ENCODE data around the gene TNKS1BP1.

The TNKS1BP1 gene

DNA sequence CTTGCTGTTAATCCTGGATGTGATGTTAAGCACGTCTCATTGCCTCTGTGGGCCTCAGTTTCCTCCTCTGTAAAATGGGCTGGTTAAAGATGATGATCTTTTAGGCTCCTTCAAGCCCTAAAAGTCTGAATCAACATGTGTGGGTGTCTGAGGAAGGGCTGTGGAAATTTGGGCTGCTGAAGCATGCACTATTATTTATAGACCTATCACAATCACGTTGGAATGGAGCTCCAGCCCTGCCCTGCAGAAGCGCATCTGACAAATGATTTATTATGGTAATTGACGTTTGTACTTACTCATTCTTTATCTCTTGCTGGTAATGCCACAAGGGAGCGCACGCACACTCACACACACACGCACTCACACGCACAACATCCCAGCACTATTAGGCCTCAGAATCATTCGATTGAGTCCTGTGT, 33.8 kb upstream of the TNKS1BP1 start:
- H3K36me3 Mint-ChIP-seq = no peaks in the 10 kb centered on the region
- no peaks in the 10 kb centered on the region for H3K4me1 Mint-ChIP-seq
- DNase-seq (ENCODE audit: low spot score in 2 of 2) (no peak), ATAC-seq (no peak)
- no peak overlapping the region for H3K27ac Mint-ChIP-seq
- no peaks in the 10 kb centered on the region for H3K9me3 Mint-ChIP-seq
- no peak overlapping the region for H3K4me3 Mint-ChIP-seq

- Mint-ChIP-seq H3K4me1 (no peaks in the 10 kb centered on the region), H3K36me3 (no peaks in the 10 kb centered on the region), H3K9me3 (no peaks in the 10 kb centered on the region), H3K4me3 (no peak overlapping the region), H3K27ac (no peak overlapping the region)
- ATAC-seq = no peak
- no peak for DNase-seq (ENCODE audit: low spot score in 2 of 2)
Observed at GRCh38 chr11:57357856-57358255, 33.1 kb upstream of the TNKS1BP1 start.

GRCh38 chr11:57357310-57357709, 32.6 kb upstream of the TNKS1BP1 start:
- Mint-ChIP-seq H3K4me1 (no peaks in the 10 kb centered on the region), H3K4me3 (no peak overlapping the region), H3K27ac (no peak overlapping the region), H3K36me3 (no peaks in the 10 kb centered on the region), H3K9me3 (no peaks in the 10 kb centered on the region)
- DNase-seq (ENCODE audit: low spot score in 2 of 2) (no peak), ATAC-seq (no peak)

GRCh38 chr11:57356268-57356667, 31.5 kb upstream of the TNKS1BP1 start:
- H3K36me3 Mint-ChIP-seq = no peaks in the 10 kb centered on the region
- H3K4me1 Mint-ChIP-seq = no peaks in the 10 kb centered on the region
- ATAC-seq (no peak), DNase-seq (ENCODE audit: low spot score in 2 of 2) (no peak)
- H3K9me3 Mint-ChIP-seq = no peaks in the 10 kb centered on the region
- H3K27ac Mint-ChIP-seq = no peak overlapping the region
- H3K4me3 Mint-ChIP-seq = no peak overlapping the region

GRCh38 chr11:57354699-57355098, 29.9 kb upstream of the TNKS1BP1 start:
- DNase-seq (ENCODE audit: low spot score in 2 of 2) = no peak
- no peak overlapping the region for H3K4me3 Mint-ChIP-seq
- H3K36me3 Mint-ChIP-seq = no peaks in the 10 kb centered on the region
- no peaks in the 10 kb centered on the region for H3K4me1 Mint-ChIP-seq
- H3K27ac Mint-ChIP-seq = no peak overlapping the region
- no peak for ATAC-seq
- no peaks in the 10 kb centered on the region for H3K9me3 Mint-ChIP-seq

- H3K4me1 Mint-ChIP-seq = no peaks in the 10 kb centered on the region
- H3K4me3 Mint-ChIP-seq = no peak overlapping the region
- H3K9me3 Mint-ChIP-seq = no peaks in the 10 kb centered on the region
- ATAC-seq = no peak
- no peak for DNase-seq (ENCODE audit: low spot score in 2 of 2)
- H3K36me3 Mint-ChIP-seq = no peaks in the 10 kb centered on the region
- H3K27ac Mint-ChIP-seq = no peak overlapping the region
Observed at GRCh38 chr11:57353852-57354251, 29.1 kb upstream of the TNKS1BP1 start.

DNA sequence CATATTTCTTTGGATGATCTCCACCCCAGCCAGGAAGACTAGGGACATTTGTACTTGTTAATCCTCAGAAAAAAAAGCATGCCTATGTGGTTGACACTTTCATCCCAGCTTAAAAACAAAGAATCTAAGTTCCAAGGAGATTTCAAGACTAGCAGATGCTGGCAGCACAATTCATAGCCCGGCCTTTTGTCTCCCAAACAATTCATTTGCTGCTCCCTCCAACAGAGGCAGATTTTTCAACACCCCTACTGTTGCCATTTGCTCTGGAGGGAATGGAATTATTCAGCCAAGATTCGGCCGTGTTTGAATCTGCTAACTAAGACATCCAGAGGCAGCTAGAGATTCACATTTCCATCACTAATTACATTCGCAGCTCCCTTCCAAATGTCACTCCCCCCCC, 28.7 kb upstream of the TNKS1BP1 start:
- Mint-ChIP-seq H3K9me3 (no peaks in the 10 kb centered on the region), H3K4me1 (no peaks in the 10 kb centered on the region), H3K27ac (no peak overlapping the region), H3K4me3 (no peak overlapping the region), H3K36me3 (no peaks in the 10 kb centered on the region)
- ATAC-seq (no peak), DNase-seq (ENCODE audit: low spot score in 2 of 2) (no peak)

DNA sequence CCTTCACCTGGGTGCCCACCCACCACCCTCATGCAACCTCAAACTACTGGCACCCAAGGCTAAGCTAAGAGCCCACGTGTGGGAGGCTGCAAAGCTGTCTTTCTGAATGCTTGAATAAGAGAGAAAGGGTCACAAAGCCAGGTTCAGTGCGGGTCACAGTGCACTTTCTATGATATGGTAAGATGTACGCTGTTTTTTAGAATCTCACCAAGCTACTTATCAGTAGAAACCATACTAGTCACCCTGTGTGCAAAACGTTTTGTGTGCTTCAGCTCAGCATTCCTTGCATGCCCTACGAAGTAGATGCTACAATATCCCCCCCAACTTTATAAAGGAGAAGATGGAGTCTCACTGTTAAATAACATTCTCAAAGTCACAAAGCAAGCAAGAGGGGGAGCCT, 28.3 kb upstream of the TNKS1BP1 start:
- no peak for DNase-seq (ENCODE audit: low spot score in 2 of 2)
- H3K4me3 Mint-ChIP-seq = no peak overlapping the region
- ATAC-seq = no peak
- H3K4me1 Mint-ChIP-seq = no peaks in the 10 kb centered on the region
- no peak overlapping the region for H3K27ac Mint-ChIP-seq
- no peaks in the 10 kb centered on the region for H3K36me3 Mint-ChIP-seq
- H3K9me3 Mint-ChIP-seq = no peaks in the 10 kb centered on the region

DNA sequence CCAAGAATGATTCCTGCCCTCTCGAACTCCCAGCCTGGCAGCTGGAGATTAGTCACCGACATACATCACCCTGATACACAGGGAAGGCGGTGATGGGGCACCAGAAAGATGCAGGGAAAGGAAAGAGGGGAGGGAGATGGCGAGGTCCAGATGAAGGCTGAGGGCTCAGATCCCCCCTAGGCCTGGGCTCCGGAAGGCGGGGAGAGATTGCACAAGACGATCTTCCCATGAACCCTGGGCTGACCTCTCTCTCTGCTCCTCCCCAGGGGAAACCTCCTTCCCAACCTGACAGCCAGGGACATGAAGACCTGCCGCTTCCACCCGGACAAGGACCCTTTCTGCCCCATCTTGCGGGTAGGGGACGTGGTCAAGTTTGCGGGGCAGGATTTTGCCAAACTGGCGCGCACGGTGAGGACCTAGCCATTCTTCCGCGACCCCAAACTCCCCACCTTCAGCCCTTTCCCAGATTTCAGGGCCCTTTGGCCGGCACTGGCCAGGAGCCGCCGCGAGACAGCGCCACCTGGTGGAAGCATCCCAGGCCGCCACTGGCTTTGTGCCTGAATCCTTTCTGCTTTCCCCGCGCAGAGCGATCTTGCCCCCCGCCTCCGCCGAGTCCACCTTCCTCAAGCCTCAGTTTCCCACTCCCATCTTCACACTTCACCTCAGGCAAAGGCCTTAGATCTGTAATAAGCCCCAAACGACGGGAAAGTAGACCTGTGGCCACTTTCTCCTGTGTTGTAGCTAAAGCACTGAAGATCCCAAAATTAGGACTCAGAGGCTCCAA, 24.9 kb upstream of the TNKS1BP1 start:
- Mint-ChIP-seq H3K4me1 (peaks cover 9% of the 10 kb centered on the region), H3K4me3 (no peak overlapping the region), H3K27ac (no peak overlapping the region), H3K9me3 (no peaks in the 10 kb centered on the region), H3K36me3 (no peaks in the 10 kb centered on the region)
- peak; percentile 56 for ATAC-seq
- peak; percentile 66 to 83 for DNase-seq (ENCODE audit: low spot score in 2 of 2)

- ATAC-seq (no peak), DNase-seq (ENCODE audit: low spot score in 2 of 2) (no peak)
- Mint-ChIP-seq H3K4me3 (no peak overlapping the region), H3K9me3 (no peaks in the 10 kb centered on the region), H3K4me1 (peaks cover 9% of the 10 kb centered on the region), H3K36me3 (no peaks in the 10 kb centered on the region), H3K27ac (peak overlapping the region; percentile 88)
Observed at GRCh38 chr11:57348636-57349313, 24.0 kb upstream of the TNKS1BP1 start.

- no peak for ATAC-seq
- Mint-ChIP-seq H3K9me3 (no peaks in the 10 kb centered on the region), H3K27ac (peak overlapping the region; percentile 88)
Observed at GRCh38 chr11:57348052-57348451, 23.3 kb upstream of the TNKS1BP1 start.

GRCh38 chr11:57347336-57347735, 22.6 kb upstream of the TNKS1BP1 start:
- ATAC-seq = peak; percentile 24
- H3K27ac Mint-ChIP-seq = peak overlapping the region; percentile 88

More at GRCh38 chr11:57348052-57348451, 23.3 kb upstream of the TNKS1BP1 start:
- Mint-ChIP-seq H3K4me3 (no peak overlapping the region), H3K36me3 (no peaks in the 10 kb centered on the region), H3K4me1 (peaks cover 9% of the 10 kb centered on the region)
- DNase-seq (ENCODE audit: low spot score in 2 of 2) = no peak

DNA sequence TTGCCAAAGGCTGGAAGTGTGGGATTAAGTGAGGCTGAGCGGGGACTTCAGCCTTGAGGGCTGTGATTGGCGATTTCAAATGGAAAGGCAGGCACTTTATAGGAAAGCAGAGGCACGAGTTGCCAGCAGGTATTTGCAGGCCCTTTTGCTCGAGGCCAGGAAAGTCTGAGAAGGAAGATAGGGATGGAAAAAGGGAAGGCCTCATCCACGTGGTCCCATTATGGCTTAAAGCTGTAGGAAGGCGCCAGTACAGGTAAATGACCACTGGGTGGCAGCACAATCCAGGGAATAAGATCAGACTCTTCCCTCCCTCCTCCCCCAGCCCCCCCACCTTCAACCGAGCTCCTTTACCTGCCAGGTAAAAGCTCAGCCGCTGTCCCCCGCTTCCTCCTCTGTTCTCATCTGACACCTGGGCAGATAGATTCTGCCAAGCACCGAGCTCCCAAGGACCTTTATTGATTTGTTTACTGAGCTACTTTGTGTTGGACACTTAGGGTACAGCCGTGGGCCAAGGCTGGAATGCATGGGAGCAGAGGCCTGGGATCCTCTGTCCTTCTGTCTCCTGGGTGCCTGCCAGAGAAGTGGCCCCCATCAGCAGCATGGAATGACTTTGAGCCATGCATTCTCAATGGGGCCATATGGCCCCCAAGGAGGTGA, 20.9 kb upstream of the TNKS1BP1 start:
- Mint-ChIP-seq H3K36me3 (no peaks in the 10 kb centered on the region), H3K4me1 (peaks cover 9% of the 10 kb centered on the region), H3K4me3 (no peak overlapping the region), H3K27ac (no peak overlapping the region), H3K9me3 (no peaks in the 10 kb centered on the region)
- DNase-seq (ENCODE audit: low spot score in 2 of 2) = peak; percentile 38 to 73
- peak; percentile 62 for ATAC-seq

More at GRCh38 chr11:57347336-57347735, 22.6 kb upstream of the TNKS1BP1 start:
- Mint-ChIP-seq H3K36me3 (no peaks in the 10 kb centered on the region), H3K9me3 (no peaks in the 10 kb centered on the region), H3K4me1 (peaks cover 9% of the 10 kb centered on the region), H3K4me3 (no peak overlapping the region)
- DNase-seq (ENCODE audit: low spot score in 2 of 2) = no peak

DNA sequence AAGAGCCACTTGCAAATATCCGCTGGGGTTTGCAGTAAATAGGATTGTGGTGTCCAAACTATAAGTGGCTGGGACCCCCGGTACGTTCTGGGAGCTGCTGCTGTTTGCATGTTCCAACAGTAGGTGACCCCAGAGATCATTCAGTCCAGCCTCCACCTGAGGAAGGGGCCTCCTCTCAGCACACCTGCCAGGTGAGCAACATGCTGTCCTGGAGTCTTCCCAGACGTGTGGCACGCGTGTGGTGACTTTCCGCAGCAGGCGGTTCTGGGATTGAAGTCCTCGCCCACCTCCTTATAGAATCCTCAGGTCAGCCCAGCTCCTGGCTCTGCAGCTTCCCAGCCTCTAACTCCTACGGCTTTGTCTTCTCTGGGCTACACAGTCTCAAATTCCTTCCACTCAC, 20.1 kb upstream of the TNKS1BP1 start:
- DNase-seq (ENCODE audit: low spot score in 2 of 2) (no peak), ATAC-seq (no peak)
- Mint-ChIP-seq H3K27ac (no peak overlapping the region), H3K9me3 (no peaks in the 10 kb centered on the region), H3K4me3 (no peak overlapping the region), H3K4me1 (peaks cover 9% of the 10 kb centered on the region), H3K36me3 (no peaks in the 10 kb centered on the region)

GRCh38 chr11:57343825-57344224, 19.1 kb upstream of the TNKS1BP1 start:
- H3K4me3 Mint-ChIP-seq = no peak overlapping the region
- ATAC-seq (no peak), DNase-seq (ENCODE audit: low spot score in 2 of 2) (no peak)
- no peaks in the 10 kb centered on the region for H3K9me3 Mint-ChIP-seq
- no peak overlapping the region for H3K27ac Mint-ChIP-seq
- H3K36me3 Mint-ChIP-seq = no peaks in the 10 kb centered on the region
- peaks cover 9% of the 10 kb centered on the region for H3K4me1 Mint-ChIP-seq

DNA sequence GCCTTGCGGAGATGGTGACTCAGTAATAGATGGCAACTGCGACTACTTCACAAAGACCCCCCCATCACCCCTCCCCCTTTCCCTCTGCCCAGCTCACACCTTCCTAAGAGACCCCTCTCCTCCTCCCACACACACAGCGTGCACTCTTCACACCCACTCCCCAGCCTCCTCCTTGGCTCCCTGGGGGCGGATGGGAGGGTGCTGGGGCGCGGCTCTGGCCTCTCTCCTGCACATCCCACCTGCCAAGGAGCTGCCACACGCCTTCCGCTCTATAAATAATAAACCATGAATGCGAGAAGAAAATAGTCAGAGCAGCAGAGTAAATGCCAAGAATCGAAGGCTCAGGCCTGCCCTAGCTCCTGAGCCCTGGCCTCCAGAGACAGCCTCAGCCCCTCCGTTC, 17.9 kb upstream of the TNKS1BP1 start:
- Mint-ChIP-seq H3K4me1 (peaks cover 9% of the 10 kb centered on the region), H3K4me3 (no peak overlapping the region), H3K27ac (no peak overlapping the region), H3K9me3 (no peaks in the 10 kb centered on the region), H3K36me3 (no peaks in the 10 kb centered on the region)
- no peak for DNase-seq (ENCODE audit: low spot score in 2 of 2)
- ATAC-seq = no peak
